Activated CD4-positive, alpha-beta T cell treated with anti-CD3 and anti-CD28 coated beads, Interleukin-2, amount 50 U/mL, for 4 hours (primary cell): ENCODE measurements around the gene SF3B6.

Experiments
- DNase-seq, 2 experiments: peaks; one replicate each; pipeline ENCODE4 v3.0.0-alpha.2; 2020

Gene SF3B6

DNA sequence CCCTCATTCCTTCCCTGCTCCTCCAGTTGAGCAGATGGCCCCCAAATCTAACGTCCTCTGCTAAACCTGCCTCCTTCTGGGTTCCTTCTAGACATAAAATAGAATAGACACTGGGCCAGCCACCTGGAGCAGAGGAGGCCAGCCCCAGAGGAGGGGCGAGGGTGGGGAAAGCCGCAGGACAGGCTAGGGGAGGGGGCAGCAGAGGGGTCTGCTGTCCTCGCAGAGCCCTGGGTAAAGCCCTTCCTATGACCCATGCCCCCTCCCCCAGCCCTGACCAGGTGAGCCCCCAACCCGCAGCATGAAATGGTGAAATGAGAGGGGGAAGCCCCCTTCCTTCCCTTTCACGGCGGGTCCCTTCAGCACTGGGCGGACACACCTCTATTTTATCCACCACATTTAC lies 58.4 kb downstream of the SF3B6 start:
- no peak for DNase-seq
